HEK293 (cell line): ENCODE results near the gene LRP1B.

Experiments used
- CTCF ChIA-PET: fragments of 350-600 bp; formaldehyde crosslinking; extraction: SDS; loops from one replicate; lab custom pipeline; 2021; ENCODE audit warnings: antibody characterized with exemption; lab: Yijun Ruan, JAX
- POLR2A ChIA-PET: fragments of 300-600 bp; formaldehyde crosslinking; extraction: SDS; loops from one replicate; lab custom pipeline; 2020; ENCODE audit warnings: antibody characterized with exemption, inconsistent platforms; lab: Yijun Ruan, JAX
- H3K27ac ChIP-seq: fragments of 200-500 bp; sonication (Bioruptor generic); 2 replicates; pipeline ENCODE4 v1.5.1; 2014; ENCODE audit warnings: low read depth, low read length, control low read depth, inconsistent platforms; ENCODE audit errors: extremely low read depth
- H3K36me3 ChIP-seq, 2 experiments: fragments of 200-500 bp in 1 of 2; sonication (Bioruptor generic) in 1 of 2; 1 replicate in 1 of 2; 2 replicates in 1 of 2; pipeline ENCODE4 v1.5.1; 2014 to 2017; ENCODE audit warnings: inconsistent platforms in 2 of 2, low read length in 2 of 2; ENCODE audit not compliant: control insufficient read depth in 2 of 2, insufficient read depth in 1 of 2
- H3K4me1 ChIP-seq: fragments of 200-500 bp; sonication (Bioruptor generic); 2 replicates; pipeline ENCODE4 v1.5.1; 2014; ENCODE audit warnings: mild to moderate bottlenecking, low read length, inconsistent platforms; ENCODE audit not compliant: control insufficient read depth, insufficient read depth
- H3K4me3 ChIP-seq: 2 replicates; pipeline ENCODE4 v1.5.1; 2011; ENCODE audit warnings: low read depth, mild to moderate bottlenecking, control low read depth, low read length, moderate library complexity
- H3K9me3 ChIP-seq: fragments of 200-500 bp; sonication (Bioruptor generic); 2 replicates; pipeline ENCODE4 v1.5.1; 2014; ENCODE audit warnings: low read depth, low read length, inconsistent platforms; ENCODE audit not compliant: control insufficient read depth, insufficient read depth
- GFI1B ChIP-seq: fragments of 450-650 bp; formaldehyde crosslinking; IDR thresholded peaks from 2 replicates; pipeline ENCODE4 v1.5.1; 2016; ENCODE audit warnings: missing biosample characterization, missing genetic modification characterization
- GLIS1 ChIP-seq: fragments of 450-650 bp; formaldehyde crosslinking; IDR thresholded peaks from 2 replicates; pipeline ENCODE4 v1.5.1; 2016; ENCODE audit warnings: missing biosample characterization, missing genetic modification characterization
- HOXA7 ChIP-seq: sonication (generic); formaldehyde crosslinking; IDR thresholded peaks from 2 replicates; pipeline ENCODE4 v1.8.1; 2022; ENCODE audit warnings: missing genetic modification reagents, borderline replicate concordance
- SCRT2 ChIP-seq: fragments of 450-650 bp; formaldehyde crosslinking; IDR thresholded peaks from 2 replicates; pipeline ENCODE4 v1.5.1; 2016; ENCODE audit warnings: missing biosample characterization, missing genetic modification characterization
- SP7 ChIP-seq: fragments of 450-650 bp; formaldehyde crosslinking; IDR thresholded peaks from 2 replicates; pipeline ENCODE4 v1.5.1; 2016; ENCODE audit warnings: missing biosample characterization, missing genetic modification characterization
- ZNF174 ChIP-seq: fragments of 450-650 bp; formaldehyde crosslinking; IDR thresholded peaks from 2 replicates; pipeline ENCODE4 v1.5.0; 2017; ENCODE audit warnings: missing biosample characterization, mild to moderate bottlenecking, missing genetic modification characterization
- ZNF426 ChIP-seq: fragments of 450-650 bp; formaldehyde crosslinking; IDR thresholded peaks from 2 replicates; pipeline ENCODE4 v1.5.1; 2017; ENCODE audit warnings: missing biosample characterization, missing genetic modification characterization, mild to moderate bottlenecking, inconsistent platforms, moderate library complexity
- ZNF701 ChIP-seq: fragments of 450-650 bp; formaldehyde crosslinking; IDR thresholded peaks from 2 replicates; pipeline ENCODE4 v1.5.1; 2016; ENCODE audit warnings: missing biosample characterization, missing genetic modification characterization
- ZNF791 ChIP-seq: fragments of 450-650 bp; formaldehyde crosslinking; IDR thresholded peaks from 2 replicates; pipeline ENCODE4 v1.5.1; 2016; ENCODE audit warnings: missing biosample characterization, missing genetic modification characterization
- ZNF843 ChIP-seq: fragments of 450-650 bp; formaldehyde crosslinking; IDR thresholded peaks from 2 replicates; pipeline ENCODE4 v1.5.1; 2016; ENCODE audit warnings: missing biosample characterization, missing genetic modification characterization
- ZXDB ChIP-seq: fragments of 450-650 bp; formaldehyde crosslinking; IDR thresholded peaks from 2 replicates; pipeline ENCODE4 v1.5.1; 2016; ENCODE audit warnings: missing biosample characterization, missing genetic modification characterization
- TF ChIP-seq, protein P1 (sequence below): fragments of 450-650 bp; formaldehyde crosslinking; IDR thresholded peaks from 2 replicates; pipeline ENCODE4 v1.5.1; 2016; ENCODE audit warnings: missing biosample characterization, missing genetic modification characterization
- TF ChIP-seq, protein P2 (sequence below): fragments of 450-650 bp; formaldehyde crosslinking; IDR thresholded peaks from 2 replicates; pipeline ENCODE4 v1.5.0; 2017; ENCODE audit warnings: missing biosample characterization, missing genetic modification characterization, borderline replicate concordance
- TF ChIP-seq, protein P3 (sequence below): fragments of 450-650 bp; formaldehyde crosslinking; IDR thresholded peaks from 2 replicates; pipeline ENCODE4 v1.5.1; 2016; ENCODE audit warnings: missing biosample characterization, missing genetic modification characterization, borderline replicate concordance
- TF ChIP-seq, protein P4 (sequence below): fragments of 450-650 bp; formaldehyde crosslinking; IDR thresholded peaks from 2 replicates; pipeline ENCODE4 v1.5.1; 2016; ENCODE audit warnings: missing biosample characterization, missing genetic modification characterization
- TF ChIP-seq, protein P5 (sequence below): fragments of 450-650 bp; formaldehyde crosslinking; IDR thresholded peaks from 2 replicates; pipeline ENCODE4 v1.5.1; 2016; ENCODE audit warnings: missing biosample characterization, missing genetic modification characterization

Gene LRP1B

DNA sequence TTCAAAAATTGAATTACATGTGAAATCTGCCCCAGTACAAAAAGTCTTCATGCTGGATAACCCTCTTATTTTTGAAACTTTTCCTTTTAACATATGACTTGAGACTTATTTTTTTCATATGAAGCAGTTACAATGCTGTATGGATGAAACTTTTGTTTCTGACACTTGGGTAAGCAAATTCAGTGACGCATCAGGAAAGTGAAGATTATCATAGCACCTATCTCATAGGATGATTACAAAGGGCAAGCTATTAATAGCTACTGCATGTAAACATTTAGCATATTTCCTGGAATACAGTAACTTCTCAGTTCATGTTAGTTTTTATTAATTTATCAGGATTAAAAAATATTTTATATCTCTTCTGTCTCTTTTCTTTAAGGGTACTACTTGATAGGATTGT lies 1109.2 kb downstream of the LRP1B start:
- Histone ChIP-seq H3K9me3 (no peaks in the 10 kb centered on the region), H3K4me3 (no peak overlapping the region), H3K4me1 (no peaks in the 10 kb centered on the region), H3K36me3 (no peaks in the 10 kb centered on the region), H3K27ac (no peak overlapping the region)
- TF ChIP-seq ZXDB (tag by site-specific recombination) (no peak), GFI1B (tag by site-specific recombination) (no peak), SP7 (tag by site-specific recombination) (no peak), ZNF174 (no peak), HOXA7 (CRISPR knock-in tag) (no peak), SCRT2 (tag by site-specific recombination) (no peak), ZNF426 (tag by site-specific recombination) (no peak), ZNF791 (tag by site-specific recombination) (no peak), ZNF843 (tag by site-specific recombination) (no peak), GLIS1 (no peak), ZNF701 (no peak)
- TF ChIP-seq, protein P1, sequence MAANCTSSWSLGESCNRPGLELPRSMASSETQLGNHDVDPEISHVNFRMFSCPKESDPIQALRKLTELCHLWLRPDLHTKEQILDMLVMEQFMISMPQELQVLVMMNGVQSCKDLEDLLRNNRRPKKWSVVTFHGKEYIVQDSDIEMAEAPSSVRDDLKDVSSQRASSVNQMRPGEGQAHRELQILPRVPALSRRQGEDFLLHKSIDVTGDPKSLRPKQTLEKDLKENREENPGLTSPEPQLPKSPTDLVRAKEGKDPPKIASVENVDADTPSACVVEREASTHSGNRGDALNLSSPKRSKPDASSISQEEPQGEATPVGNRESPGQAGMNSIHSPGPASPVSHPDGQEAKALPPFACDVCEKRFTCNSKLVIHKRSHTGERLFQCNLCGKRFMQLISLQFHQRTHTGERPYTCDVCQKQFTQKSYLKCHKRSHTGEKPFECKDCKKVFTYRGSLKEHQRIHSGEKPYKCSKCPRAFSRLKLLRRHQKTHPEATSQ (tag by site-specific recombination) = no peak
- TF ChIP-seq, protein P2, sequence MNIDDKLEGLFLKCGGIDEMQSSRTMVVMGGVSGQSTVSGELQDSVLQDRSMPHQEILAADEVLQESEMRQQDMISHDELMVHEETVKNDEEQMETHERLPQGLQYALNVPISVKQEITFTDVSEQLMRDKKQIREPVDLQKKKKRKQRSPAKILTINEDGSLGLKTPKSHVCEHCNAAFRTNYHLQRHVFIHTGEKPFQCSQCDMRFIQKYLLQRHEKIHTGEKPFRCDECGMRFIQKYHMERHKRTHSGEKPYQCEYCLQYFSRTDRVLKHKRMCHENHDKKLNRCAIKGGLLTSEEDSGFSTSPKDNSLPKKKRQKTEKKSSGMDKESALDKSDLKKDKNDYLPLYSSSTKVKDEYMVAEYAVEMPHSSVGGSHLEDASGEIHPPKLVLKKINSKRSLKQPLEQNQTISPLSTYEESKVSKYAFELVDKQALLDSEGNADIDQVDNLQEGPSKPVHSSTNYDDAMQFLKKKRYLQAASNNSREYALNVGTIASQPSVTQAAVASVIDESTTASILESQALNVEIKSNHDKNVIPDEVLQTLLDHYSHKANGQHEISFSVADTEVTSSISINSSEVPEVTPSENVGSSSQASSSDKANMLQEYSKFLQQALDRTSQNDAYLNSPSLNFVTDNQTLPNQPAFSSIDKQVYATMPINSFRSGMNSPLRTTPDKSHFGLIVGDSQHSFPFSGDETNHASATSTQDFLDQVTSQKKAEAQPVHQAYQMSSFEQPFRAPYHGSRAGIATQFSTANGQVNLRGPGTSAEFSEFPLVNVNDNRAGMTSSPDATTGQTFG = no peak
- TF ChIP-seq, protein P3, sequence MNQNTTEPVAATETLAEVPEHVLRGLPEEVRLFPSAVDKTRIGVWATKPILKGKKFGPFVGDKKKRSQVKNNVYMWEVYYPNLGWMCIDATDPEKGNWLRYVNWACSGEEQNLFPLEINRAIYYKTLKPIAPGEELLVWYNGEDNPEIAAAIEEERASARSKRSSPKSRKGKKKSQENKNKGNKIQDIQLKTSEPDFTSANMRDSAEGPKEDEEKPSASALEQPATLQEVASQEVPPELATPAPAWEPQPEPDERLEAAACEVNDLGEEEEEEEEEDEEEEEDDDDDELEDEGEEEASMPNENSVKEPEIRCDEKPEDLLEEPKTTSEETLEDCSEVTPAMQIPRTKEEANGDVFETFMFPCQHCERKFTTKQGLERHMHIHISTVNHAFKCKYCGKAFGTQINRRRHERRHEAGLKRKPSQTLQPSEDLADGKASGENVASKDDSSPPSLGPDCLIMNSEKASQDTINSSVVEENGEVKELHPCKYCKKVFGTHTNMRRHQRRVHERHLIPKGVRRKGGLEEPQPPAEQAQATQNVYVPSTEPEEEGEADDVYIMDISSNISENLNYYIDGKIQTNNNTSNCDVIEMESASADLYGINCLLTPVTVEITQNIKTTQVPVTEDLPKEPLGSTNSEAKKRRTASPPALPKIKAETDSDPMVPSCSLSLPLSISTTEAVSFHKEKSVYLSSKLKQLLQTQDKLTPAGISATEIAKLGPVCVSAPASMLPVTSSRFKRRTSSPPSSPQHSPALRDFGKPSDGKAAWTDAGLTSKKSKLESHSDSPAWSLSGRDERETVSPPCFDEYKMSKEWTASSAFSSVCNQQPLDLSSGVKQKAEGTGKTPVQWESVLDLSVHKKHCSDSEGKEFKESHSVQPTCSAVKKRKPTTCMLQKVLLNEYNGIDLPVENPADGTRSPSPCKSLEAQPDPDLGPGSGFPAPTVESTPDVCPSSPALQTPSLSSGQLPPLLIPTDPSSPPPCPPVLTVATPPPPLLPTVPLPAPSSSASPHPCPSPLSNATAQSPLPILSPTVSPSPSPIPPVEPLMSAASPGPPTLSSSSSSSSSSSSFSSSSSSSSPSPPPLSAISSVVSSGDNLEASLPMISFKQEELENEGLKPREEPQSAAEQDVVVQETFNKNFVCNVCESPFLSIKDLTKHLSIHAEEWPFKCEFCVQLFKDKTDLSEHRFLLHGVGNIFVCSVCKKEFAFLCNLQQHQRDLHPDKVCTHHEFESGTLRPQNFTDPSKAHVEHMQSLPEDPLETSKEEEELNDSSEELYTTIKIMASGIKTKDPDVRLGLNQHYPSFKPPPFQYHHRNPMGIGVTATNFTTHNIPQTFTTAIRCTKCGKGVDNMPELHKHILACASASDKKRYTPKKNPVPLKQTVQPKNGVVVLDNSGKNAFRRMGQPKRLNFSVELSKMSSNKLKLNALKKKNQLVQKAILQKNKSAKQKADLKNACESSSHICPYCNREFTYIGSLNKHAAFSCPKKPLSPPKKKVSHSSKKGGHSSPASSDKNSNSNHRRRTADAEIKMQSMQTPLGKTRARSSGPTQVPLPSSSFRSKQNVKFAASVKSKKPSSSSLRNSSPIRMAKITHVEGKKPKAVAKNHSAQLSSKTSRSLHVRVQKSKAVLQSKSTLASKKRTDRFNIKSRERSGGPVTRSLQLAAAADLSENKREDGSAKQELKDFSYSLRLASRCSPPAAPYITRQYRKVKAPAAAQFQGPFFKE = no peak
- TF ChIP-seq, protein P4, sequence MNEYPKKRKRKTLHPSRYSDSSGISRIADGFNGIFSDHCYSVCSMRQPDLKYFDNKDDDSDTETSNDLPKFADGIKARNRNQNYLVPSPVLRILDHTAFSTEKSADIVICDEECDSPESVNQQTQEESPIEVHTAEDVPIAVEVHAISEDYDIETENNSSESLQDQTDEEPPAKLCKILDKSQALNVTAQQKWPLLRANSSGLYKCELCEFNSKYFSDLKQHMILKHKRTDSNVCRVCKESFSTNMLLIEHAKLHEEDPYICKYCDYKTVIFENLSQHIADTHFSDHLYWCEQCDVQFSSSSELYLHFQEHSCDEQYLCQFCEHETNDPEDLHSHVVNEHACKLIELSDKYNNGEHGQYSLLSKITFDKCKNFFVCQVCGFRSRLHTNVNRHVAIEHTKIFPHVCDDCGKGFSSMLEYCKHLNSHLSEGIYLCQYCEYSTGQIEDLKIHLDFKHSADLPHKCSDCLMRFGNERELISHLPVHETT (tag by site-specific recombination) = no peak
- TF ChIP-seq, protein P5, sequence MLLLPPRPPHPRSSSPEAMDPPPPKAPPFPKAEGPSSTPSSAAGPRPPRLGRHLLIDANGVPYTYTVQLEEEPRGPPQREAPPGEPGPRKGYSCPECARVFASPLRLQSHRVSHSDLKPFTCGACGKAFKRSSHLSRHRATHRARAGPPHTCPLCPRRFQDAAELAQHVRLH (tag by site-specific recombination) = no peak
- POLR2A ChIA-PET = no interaction called here
- CTCF ChIA-PET = no interaction called here
